Measurements from ENCODE around the gene NSMCE3.

The NSMCE3 gene

GRCh38 chr15:29269485-29270168, at the start of gene NSMCE3:
Gene NSMCE3, minus strand, starts transcription at chr15:29269822. Its CDS starts 117 bp downstream, at chr15:29269705.
- peak; percentile 86 for DNase-seq (ENCODE audit: low read depth)

DNA sequence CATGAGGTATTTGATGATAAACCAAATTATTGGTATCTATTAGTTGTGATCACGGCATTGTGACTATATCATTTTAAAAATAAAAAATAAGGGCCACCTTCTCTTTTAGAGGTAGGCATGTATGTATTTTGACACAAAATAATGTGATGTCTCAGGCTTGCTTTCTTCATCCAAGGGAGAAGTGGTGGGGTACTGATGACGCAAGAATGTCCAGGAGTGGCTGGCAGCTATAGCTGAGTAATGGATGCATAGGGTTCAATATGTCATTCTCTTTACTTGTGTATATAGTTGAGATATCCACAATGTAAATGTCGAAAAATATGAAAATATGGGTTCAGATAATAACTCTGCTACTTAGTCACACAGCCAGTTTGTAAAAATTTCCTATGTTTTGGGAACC, 46.8 kb upstream of the NSMCE3 start:
- no peak for DNase-seq (ENCODE audit: low read depth)

DNA sequence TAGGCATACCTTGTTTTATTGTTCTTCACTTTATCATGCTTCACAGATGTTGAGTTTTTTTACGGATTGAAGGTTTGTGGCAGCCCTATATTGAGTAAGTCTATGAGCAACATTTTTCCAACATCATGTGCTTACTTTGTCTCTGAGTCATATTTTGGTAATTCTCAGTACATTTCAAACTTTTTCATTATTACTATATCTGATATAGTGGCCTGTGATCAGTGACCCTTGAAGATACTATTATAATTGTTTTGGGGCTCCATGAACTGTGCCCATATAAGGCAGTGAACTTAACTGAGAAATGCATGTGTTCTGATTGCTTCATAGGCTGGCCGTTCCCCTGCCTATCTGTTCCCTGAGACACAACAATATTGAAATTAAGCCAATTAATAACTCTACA, 42.8 kb upstream of the NSMCE3 start:
- DNase-seq (ENCODE audit: low read depth): peak; percentile 12

GRCh38 chr15:29311696-29312095, 42.1 kb upstream of the NSMCE3 start:
- no peak for DNase-seq (ENCODE audit: low read depth)

GRCh38 chr15:29309139-29309538, 39.5 kb upstream of the NSMCE3 start:
- no peak for DNase-seq (ENCODE audit: low read depth)

DNA sequence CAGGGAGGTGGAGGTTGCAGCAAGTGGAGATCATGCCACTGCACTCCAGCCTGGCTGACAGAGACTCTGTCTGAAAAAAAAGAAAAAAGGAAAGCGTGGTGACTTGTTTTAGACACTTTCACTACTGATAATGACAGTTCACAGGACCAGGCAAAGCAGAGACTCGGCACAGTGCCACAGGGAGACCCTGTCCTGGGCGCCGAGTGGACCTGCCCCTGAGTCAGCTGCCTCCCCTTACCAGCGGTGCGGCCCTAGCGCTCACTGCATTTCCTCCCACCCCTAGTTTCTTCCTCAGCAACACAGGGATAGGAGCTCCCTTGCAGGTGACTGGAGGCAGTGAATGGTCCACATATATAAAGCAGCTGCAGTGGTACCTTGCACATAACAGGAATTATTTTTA, 38.7 kb upstream of the NSMCE3 start:
- DNase-seq (ENCODE audit: low read depth): no peak

GRCh38 chr15:29305556-29305955, 35.9 kb upstream of the NSMCE3 start:
- no peak for DNase-seq (ENCODE audit: low read depth)

DNA sequence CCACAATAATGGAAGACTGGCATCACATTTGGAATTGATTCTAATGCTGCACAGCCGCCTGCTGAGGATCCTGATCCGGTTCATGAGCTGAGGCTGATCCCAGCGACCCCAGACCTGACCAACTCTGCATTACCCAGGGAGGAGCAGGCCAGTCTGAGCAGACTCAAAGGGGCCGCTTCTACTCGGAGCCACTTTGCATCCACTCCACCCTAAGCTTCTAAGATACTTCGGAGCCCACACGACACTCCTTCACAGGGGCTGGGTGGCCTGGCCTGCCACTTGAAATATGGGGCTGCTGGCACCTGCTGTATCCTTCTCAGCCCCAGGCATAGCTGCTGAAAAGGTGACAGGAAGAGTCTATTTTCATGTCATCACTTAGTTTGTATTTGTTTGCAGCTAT, 33.2 kb upstream of the NSMCE3 start:
- no peak for DNase-seq (ENCODE audit: low read depth)

GRCh38 chr15:29299784-29300183, 30.2 kb upstream of the NSMCE3 start:
- no peak for DNase-seq (ENCODE audit: low read depth)

DNA sequence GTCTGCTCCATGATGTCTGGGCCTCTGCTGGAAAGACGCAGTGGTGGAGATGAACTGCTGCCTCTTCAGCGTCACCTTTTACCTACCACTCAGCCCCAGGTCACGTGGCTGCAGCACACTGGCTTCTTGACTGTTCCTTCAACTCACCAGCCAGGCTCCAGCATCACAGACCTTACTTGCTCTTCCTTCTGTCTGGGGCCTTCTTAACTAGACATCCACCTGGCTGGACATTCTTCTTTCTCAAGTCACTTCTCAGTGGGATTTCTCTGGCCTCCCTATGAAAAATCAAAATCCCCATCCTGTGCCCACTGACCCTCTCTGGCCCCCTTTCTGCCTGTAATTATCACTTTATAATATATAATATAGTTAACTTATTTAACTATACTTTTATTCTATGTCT, 29.7 kb upstream of the NSMCE3 start:
- DNase-seq (ENCODE audit: low read depth): no peak

GRCh38 chr15:29294732-29295325, 25.2 kb upstream of the NSMCE3 start:
- DNase-seq (ENCODE audit: low read depth): no peak

DNA sequence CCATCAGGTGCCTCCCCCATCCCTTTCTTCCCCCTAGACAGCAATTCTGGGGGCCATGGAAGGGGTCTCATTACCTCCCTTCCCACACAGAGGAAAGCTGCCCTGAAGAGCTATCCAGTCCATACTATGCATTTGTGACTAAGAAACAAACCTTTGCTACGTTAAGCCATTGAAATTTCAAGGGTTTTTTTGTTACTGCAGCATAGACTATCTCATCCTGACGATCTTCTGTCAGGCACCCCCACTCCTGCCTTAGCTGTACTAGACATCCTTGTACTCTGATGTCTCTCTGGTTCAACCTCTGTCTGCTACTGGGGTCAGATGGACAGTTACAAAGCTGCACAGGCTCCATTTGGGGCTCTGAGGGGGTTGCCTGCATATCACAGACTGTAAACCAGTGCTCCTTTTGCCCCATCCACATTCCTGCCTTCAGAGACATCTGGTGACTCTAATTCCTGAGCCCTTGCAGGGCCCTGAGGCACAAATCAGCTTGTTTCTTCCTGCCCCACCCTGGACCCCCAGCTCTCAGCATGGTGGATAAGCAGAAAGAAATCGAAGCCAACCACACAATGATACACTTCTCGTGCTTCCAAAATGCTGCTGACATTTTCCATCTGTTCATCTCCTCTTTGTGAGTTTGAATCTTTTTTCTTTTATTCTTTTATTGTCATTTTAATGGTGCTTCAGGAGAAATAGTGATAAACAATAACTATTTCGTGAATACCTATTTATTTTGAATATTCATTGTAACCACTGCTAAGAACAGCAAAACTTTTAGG, 21.6 kb upstream of the NSMCE3 start:
- no peak for DNase-seq (ENCODE audit: low read depth)

DNA sequence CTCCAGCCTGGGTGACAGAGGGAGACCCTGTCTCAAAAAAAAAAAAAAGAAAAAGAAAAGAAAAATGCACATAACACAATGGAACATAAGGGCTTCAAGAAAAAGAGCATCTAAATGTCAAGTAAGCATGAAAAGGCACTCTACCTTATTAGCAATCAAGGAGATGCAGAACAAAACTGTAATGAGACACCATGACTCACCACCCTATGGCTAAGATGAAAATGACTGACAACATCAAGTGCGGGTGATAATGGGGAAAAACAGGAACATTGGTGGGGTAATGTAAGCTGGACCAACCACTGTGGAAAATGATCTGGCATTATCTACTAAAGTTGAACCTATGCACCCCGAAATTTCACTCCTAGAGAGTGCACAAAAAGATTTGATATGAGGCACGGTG, 19.6 kb upstream of the NSMCE3 start:
- DNase-seq (ENCODE audit: low read depth): no peak

DNA sequence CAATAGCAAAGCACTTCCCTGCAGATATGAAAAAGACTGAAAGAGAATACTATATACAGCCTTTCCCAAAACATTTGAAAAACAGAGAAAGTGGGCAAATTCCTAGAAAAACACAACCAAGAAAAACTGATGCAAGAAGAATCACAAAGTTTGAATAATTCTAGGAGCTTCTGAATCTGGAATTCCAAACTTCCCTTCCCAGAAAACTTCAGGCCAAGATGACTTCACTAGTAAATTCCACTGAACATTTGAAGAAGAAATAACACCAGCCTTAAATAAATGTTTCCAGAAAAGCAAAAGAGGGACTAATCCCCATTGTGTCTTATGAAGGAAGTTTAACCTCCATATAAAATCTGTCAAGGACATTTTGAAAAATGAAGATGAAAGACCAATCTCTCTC, 15.8 kb upstream of the NSMCE3 start:
- DNase-seq (ENCODE audit: low read depth): no peak

- DNase-seq (ENCODE audit: low read depth): no peak
Measured at GRCh38 chr15:29283381-29283780, 13.8 kb upstream of the NSMCE3 start.

GRCh38 chr15:29280514-29280913, 10.9 kb upstream of the NSMCE3 start:
- no peak for DNase-seq (ENCODE audit: low read depth)

DNA sequence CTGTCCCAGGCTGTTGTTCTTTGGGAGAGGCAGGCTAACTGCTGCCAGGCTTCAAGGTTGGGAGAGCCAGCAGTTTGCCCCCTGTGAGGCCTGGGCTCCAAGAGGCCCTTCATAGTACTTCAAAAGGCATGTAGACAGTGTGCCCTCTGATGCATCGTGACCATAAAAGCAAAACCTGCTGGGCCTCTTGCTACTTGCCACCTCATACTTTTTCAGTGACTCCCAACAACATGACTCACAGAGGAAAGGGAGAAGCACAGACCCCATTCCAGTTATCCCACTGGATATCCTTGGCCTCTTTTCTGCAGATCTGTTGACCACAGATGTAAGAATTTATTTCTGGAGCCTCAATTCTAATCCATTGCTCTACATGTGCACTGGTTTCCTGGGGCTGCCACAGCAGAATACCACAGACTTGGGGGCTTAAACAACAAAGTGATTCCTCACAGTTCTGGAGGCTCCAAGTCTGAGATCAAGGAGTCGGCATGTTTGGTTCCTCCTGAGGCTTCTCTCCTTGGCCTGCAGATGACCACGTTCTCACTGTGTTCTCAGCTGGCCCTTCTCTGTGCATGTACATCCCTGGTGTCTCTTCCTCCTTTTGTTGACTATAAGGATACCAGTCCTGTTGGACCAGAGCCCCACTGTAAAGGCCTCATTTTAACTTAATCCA, 8.9 kb upstream of the NSMCE3 start:
- peak; percentile 6 for DNase-seq (ENCODE audit: low read depth)

DNA sequence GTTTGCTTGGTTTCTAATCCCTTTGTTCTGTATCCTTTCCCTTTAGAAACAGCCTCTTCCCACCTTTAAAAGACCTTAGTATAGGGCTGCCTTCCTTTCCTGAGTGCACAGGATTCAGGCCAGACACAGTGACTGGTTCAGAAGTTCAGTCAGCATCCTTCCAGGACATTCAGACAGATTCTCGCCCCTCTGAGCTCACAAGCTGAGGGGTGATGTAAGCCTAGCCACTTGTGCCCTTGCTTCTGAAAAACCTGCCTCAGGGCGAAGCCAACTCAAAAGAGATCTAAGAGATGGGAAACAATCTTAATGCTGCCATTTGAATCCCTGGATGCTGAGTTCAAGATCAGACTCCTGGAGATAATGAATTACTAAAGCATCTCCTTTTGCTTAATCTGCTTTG, 6.7 kb upstream of the NSMCE3 start:
- DNase-seq (ENCODE audit: low read depth): no peak

DNA sequence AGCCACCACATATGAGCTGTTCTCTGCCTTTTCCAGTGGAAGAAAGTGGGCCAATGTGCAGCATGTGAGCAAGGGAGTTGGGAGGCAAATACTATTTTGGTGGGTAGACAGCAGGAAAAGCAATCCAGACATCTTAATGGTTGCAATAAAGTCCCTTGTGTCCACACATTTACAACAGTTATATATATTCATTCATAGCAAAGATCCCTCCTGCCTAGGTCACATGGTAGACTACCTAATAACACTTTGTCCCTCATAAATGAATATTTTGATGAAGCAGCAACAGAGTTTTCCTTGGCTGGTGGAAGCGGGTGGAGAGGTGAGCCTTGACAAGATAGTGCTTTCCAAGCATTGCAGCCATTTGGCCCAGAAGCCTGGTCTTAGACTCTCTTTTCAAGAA, 6.2 kb upstream of the NSMCE3 start:
- no peak for DNase-seq (ENCODE audit: low read depth)

DNA sequence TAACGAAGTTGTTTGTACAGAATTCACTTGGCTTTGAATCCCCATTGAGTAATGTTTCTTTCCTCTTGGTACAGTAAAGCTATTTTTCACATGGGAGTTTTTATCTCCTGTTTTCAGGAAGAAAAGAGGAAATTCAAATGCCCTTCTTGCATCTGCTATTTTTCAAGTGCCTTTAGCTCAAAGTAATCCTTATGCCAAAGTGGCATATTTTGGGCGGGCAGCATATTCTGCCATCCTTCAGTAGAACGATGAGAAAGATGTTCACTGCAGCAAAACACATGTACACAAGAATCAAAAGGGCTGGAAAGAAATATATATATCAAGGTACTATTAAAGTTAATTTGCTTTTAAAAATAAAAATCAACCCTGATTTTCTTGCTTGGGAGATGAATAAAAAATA, 5.3 kb upstream of the NSMCE3 start:
- no peak for DNase-seq (ENCODE audit: low read depth)

DNA sequence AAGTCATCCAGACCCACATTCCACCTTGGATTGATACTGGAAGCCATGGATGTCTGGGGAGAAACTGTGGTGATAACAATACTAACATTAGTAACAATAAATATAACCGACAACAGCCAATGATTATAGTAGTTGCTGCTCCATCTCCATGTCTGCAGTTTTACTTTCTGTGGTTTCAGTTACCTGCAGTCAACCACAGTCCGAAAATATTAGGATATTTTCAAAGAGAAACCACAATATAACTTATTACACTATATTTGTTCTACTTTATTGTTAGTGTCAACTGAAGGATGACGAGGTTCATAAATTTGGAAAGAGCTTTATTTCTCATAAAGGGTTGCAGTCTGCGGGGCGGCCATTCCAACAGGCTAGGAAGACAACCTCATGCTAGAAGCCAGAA, 2.6 kb upstream of the NSMCE3 start:
- no peak for DNase-seq (ENCODE audit: low read depth)

GRCh38 chr15:29270976-29271375, 1.4 kb upstream of the NSMCE3 start:
- no peak for DNase-seq (ENCODE audit: low read depth)
